ENCODE results near the gene TGFBR3. TPM values are rescaled to one million over a fixed set of nuclear protein-coding genes. Genes with fewer than 3 reads are reported as not detected.
A peak's percentile ranks its signal among the peaks of the same experiment; 100 is the strongest.

TGFBR3 gene
- total and polyA plus RNA-seq, 2 of the 13 experiments (the other 11 are each of a cell fraction or from before 2014, with no cell fraction given), result 76.5 to 195 TPM

DNA sequence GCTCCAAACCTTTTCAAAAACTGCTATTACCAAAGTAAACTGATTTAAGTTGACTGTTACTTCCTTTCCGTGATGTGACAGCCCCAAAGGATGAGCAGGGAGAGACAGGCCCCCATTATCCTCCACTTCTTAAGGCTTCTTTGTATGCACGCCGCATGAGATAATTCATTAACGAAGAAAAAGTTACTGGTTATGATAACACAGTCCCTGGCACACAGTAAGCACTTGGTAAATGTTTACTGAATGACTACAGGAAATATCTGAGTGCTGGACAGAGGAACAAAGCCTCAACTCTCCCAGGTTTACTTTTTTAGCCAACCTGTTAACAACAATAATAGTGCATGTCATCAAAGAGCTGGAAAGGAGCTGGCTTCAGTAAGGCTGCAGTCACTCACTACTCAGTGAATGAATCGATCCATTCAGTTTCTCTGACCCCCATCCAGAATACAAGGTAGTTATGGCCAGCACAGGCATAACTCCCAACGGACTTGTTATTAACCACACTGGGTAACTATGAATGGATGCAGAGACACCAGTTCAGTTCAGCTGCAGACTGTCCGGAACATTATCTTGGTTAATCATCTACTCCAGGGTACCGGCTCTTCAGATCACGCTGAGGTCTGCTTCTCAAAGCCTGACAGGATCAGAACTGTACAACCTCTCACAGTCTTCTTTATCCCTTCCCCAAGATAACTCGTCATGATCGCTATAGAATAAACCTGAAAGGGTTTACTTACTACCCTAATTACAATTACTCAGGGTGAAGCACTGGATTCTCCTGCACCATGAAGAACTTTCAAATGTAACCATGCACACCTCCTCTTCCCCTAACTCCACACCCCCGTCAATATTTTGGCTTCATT, 58.3 kb downstream of the TGFBR3 start (continued):
- TF ChIP-seq PRPF4 (IDR thresholded peaks at IDR 0.05; ENCODE audit: low read depth, low read length, poor library complexity, severe bottlenecking) (no peak), ATF7 (IDR thresholded peaks at IDR 0.05) (no peak), ATF7 (CRISPR knock-in tag; IDR thresholded peaks at IDR 0.05) (no peak; the same call in 1 of the 2 replicates), ZNF782 (CRISPR knock-in tag; IDR thresholded peaks at IDR 0.05; ENCODE audit: borderline replicate concordance) (no peak), ZNF530 (CRISPR knock-in tag; IDR thresholded peaks at IDR 0.05; ENCODE audit: low read depth) (no peak), SRSF1 (optimal IDR thresholded peaks at IDR 0.05; ENCODE audit: low read depth, low read length) (no peak), ZNF619 (CRISPR knock-in tag; IDR thresholded peaks at IDR 0.05) (no peak), NFRKB (IDR thresholded peaks at IDR 0.05) (no peak), NPAS2 (CRISPR knock-in tag; IDR thresholded peaks at IDR 0.05; ENCODE audit: borderline replicate concordance) (no peak), KLF6 (CRISPR knock-in tag; IDR thresholded peaks at IDR 0.05) (peak; percentile 9; the same call in 1 of the 2 replicates), TCF12 (IDR thresholded peaks at IDR 0.05) (no peak), TCF12 (CRISPR knock-in tag; IDR thresholded peaks at IDR 0.05) (no peak; the same call in 1 of the 2 replicates), FOXP1 (IDR thresholded peaks at IDR 0.05) (peak; percentile 66), FOXP1 (CRISPR knock-in tag; IDR thresholded peaks at IDR 0.05) (peak; percentile 89)
- TF ChIP-seq, protein P1, sequence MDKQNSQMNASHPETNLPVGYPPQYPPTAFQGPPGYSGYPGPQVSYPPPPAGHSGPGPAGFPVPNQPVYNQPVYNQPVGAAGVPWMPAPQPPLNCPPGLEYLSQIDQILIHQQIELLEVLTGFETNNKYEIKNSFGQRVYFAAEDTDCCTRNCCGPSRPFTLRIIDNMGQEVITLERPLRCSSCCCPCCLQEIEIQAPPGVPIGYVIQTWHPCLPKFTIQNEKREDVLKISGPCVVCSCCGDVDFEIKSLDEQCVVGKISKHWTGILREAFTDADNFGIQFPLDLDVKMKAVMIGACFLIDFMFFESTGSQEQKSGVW (CRISPR knock-in tag; IDR thresholded peaks at IDR 0.05; ENCODE audit: borderline replicate concordance), result no peak
- TF ChIP-seq, protein P2, sequence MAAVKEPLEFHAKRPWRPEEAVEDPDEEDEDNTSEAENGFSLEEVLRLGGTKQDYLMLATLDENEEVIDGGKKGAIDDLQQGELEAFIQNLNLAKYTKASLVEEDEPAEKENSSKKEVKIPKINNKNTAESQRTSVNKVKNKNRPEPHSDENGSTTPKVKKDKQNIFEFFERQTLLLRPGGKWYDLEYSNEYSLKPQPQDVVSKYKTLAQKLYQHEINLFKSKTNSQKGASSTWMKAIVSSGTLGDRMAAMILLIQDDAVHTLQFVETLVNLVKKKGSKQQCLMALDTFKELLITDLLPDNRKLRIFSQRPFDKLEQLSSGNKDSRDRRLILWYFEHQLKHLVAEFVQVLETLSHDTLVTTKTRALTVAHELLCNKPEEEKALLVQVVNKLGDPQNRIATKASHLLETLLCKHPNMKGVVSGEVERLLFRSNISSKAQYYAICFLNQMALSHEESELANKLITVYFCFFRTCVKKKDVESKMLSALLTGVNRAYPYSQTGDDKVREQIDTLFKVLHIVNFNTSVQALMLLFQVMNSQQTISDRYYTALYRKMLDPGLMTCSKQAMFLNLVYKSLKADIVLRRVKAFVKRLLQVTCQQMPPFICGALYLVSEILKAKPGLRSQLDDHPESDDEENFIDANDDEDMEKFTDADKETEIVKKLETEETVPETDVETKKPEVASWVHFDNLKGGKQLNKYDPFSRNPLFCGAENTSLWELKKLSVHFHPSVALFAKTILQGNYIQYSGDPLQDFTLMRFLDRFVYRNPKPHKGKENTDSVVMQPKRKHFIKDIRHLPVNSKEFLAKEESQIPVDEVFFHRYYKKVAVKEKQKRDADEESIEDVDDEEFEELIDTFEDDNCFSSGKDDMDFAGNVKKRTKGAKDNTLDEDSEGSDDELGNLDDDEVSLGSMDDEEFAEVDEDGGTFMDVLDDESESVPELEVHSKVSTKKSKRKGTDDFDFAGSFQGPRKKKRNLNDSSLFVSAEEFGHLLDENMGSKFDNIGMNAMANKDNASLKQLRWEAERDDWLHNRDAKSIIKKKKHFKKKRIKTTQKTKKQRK (IDR thresholded peaks at IDR 0.05; ENCODE audit: low read length), result no peak
- TF ChIP-seq, protein P3, sequence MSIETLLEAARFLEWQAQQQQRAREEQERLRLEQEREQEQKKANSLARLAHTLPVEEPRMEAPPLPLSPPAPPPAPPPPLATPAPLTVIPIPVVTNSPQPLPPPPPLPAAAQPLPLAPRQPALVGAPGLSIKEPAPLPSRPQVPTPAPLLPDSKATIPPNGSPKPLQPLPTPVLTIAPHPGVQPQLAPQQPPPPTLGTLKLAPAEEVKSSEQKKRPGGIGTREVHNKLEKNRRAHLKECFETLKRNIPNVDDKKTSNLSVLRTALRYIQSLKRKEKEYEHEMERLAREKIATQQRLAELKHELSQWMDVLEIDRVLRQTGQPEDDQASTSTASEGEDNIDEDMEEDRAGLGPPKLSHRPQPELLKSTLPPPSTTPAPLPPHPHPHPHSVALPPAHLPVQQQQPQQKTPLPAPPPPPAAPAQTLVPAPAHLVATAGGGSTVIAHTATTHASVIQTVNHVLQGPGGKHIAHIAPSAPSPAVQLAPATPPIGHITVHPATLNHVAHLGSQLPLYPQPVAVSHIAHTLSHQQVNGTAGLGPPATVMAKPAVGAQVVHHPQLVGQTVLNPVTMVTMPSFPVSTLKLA (IDR thresholded peaks at IDR 0.05), result no peak
- TF ChIP-seq, protein P4, sequence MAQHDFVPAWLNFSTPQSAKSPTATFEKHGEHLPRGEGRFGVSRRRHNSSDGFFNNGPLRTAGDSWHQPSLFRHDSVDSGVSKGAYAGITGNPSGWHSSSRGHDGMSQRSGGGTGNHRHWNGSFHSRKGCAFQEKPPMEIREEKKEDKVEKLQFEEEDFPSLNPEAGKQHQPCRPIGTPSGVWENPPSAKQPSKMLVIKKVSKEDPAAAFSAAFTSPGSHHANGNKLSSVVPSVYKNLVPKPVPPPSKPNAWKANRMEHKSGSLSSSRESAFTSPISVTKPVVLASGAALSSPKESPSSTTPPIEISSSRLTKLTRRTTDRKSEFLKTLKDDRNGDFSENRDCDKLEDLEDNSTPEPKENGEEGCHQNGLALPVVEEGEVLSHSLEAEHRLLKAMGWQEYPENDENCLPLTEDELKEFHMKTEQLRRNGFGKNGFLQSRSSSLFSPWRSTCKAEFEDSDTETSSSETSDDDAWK (CRISPR knock-in tag; IDR thresholded peaks at IDR 0.05), result no peak
- TF ChIP-seq, protein P5, sequence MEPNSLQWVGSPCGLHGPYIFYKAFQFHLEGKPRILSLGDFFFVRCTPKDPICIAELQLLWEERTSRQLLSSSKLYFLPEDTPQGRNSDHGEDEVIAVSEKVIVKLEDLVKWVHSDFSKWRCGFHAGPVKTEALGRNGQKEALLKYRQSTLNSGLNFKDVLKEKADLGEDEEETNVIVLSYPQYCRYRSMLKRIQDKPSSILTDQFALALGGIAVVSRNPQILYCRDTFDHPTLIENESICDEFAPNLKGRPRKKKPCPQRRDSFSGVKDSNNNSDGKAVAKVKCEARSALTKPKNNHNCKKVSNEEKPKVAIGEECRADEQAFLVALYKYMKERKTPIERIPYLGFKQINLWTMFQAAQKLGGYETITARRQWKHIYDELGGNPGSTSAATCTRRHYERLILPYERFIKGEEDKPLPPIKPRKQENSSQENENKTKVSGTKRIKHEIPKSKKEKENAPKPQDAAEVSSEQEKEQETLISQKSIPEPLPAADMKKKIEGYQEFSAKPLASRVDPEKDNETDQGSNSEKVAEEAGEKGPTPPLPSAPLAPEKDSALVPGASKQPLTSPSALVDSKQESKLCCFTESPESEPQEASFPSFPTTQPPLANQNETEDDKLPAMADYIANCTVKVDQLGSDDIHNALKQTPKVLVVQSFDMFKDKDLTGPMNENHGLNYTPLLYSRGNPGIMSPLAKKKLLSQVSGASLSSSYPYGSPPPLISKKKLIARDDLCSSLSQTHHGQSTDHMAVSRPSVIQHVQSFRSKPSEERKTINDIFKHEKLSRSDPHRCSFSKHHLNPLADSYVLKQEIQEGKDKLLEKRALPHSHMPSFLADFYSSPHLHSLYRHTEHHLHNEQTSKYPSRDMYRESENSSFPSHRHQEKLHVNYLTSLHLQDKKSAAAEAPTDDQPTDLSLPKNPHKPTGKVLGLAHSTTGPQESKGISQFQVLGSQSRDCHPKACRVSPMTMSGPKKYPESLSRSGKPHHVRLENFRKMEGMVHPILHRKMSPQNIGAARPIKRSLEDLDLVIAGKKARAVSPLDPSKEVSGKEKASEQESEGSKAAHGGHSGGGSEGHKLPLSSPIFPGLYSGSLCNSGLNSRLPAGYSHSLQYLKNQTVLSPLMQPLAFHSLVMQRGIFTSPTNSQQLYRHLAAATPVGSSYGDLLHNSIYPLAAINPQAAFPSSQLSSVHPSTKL (CRISPR knock-in tag; IDR thresholded peaks at IDR 0.05), result peak; percentile 57
